Ascending aorta (tissue), 2 donors: Measurements from ENCODE around the gene NOXA1. TPM values are rescaled to one million over a fixed set of nuclear protein-coding genes. Genes with fewer than 3 reads are reported as not detected.

Experiments
- DNase-seq, 2 donors: peaks; one replicate each; pipeline ENCODE4 v3.0.0-alpha.2; 2019; ENCODE audit warnings: low spot score in 2 of 2
- H3K27ac ChIP-seq, 2 donors: fragments of 200-600 bp; sonication (generic); one replicate each; pipeline ENCODE4 v1.5.1; 2016 to 2017; ENCODE audit warnings: mild to moderate bottlenecking in 1 of 2
- H3K27me3 ChIP-seq: fragments of 200-600 bp; sonication (generic); one replicate; pipeline ENCODE4 v1.5.1; 2017
- H3K36me3 ChIP-seq, 2 donors: fragments of 200-600 bp; sonication (generic); one replicate each; pipeline ENCODE4 v1.5.1; 2016
- H3K4me1 ChIP-seq, 2 donors: fragments of 200-600 bp; sonication (generic); one replicate each; pipeline ENCODE4 v1.5.1; 2016 to 2017; ENCODE audit warnings: mild to moderate bottlenecking in 1 of 2
- H3K4me3 ChIP-seq, 2 donors: fragments of 200-600 bp; sonication (generic); one replicate each; pipeline ENCODE4 v1.5.1; 2016 to 2017; ENCODE audit warnings: mild to moderate bottlenecking in 1 of 2
- H3K9me3 ChIP-seq, 2 donors: fragments of 200-600 bp; sonication (generic); one replicate each; pipeline ENCODE4 v1.5.1; 2016
- CTCF ChIP-seq, 3 experiments: fragments of 200-600 bp in 2 of 3; fragments of 450-650 bp in 1 of 3; sonication (generic) in 2 of 3; IDR thresholded peaks; one replicate each; pipeline ENCODE4 v1.5.1; 2016 to 2019; ENCODE audit warnings: antibody characterized with exemption in 3 of 3, mild to moderate bottlenecking in 1 of 3, moderate library complexity in 1 of 3
- intact Hi-C: fragments of 100-400 bp; cut with DNase I; formaldehyde crosslinking; loops from one replicate; pipeline ENCODE4 v1.15.1; 2023
- total RNA-seq: library from RNA; depleted of rRNA; stranded (reverse); fragments of >200 nt; gene quantifications from one replicate; pipeline ENCODE4 v1.1.0, GENCODE V29; 2016

NOXA1 gene
- total RNA-seq, 1 donor from 2014 or later: 6.9 TPM

GRCh38 chr9:137435980-137436760 lies 13.0 kb downstream of the NOXA1 start:
- H3K4me1 ChIP-seq: peaks cover 6 to 8% of the 10 kb centered on the region in 2 donors
- H3K27me3 ChIP-seq: peaks cover under 1% of the 10 kb centered on the region
- peak in 1 of 2 donors; percentile 87 for DNase-seq
- no peaks in the 10 kb centered on the region for H3K9me3 ChIP-seq
- no peak overlapping the region for H3K4me3 ChIP-seq
- no peaks in the 10 kb centered on the region for H3K36me3 ChIP-seq
- no peak overlapping the region for H3K27ac ChIP-seq
- TF ChIP-seq CTCF (IDR thresholded peaks at IDR 0.05): no peak
- intact Hi-C loops: no loop called here

GRCh38 chr9:137436761-137437600 lies 13.8 kb downstream of the NOXA1 start:
- H3K27me3 ChIP-seq: peaks cover 3% of the 10 kb centered on the region
- no peak overlapping the region for H3K27ac ChIP-seq
- H3K9me3 ChIP-seq: no peaks in the 10 kb centered on the region
- no peak overlapping the region for H3K4me3 ChIP-seq
- intact Hi-C loops: no loop called here
- peaks cover 6 to 13% of the 10 kb centered on the region in 2 donors for H3K4me1 ChIP-seq
- TF ChIP-seq CTCF (IDR thresholded peaks at IDR 0.05): no peak
- no peaks in the 10 kb centered on the region for H3K36me3 ChIP-seq
- no peak for DNase-seq

- no peaks in the 10 kb centered on the region for H3K36me3 ChIP-seq
- no peak overlapping the region for H3K4me3 ChIP-seq
- no peak for DNase-seq
- peaks cover 3% of the 10 kb centered on the region for H3K27me3 ChIP-seq
- intact Hi-C loops: no loop called here
- TF ChIP-seq CTCF (IDR thresholded peaks at IDR 0.05): no peak
- peaks cover 6 to 13% of the 10 kb centered on the region in 2 donors for H3K4me1 ChIP-seq
- no peaks in the 10 kb centered on the region for H3K9me3 ChIP-seq
- no peak overlapping the region for H3K27ac ChIP-seq
Observed at GRCh38 chr9:137437691-137438590, 14.7 kb downstream of the NOXA1 start.

GRCh38 chr9:137438591-137439157 lies 15.5 kb downstream of the NOXA1 start:
- peaks cover 3% of the 10 kb centered on the region for H3K27me3 ChIP-seq
- H3K9me3 ChIP-seq: no peaks in the 10 kb centered on the region
- no peak for TF ChIP-seq CTCF (IDR thresholded peaks at IDR 0.05)
- no peak overlapping the region for H3K4me3 ChIP-seq
- H3K36me3 ChIP-seq: no peaks in the 10 kb centered on the region
- peaks cover 6 to 13% of the 10 kb centered on the region in 2 donors for H3K4me1 ChIP-seq
- no peak for DNase-seq
- intact Hi-C loops: no loop called here
- no peak overlapping the region for H3K27ac ChIP-seq

- peaks cover 6 to 13% of the 10 kb centered on the region in 2 donors for H3K4me1 ChIP-seq
- TF ChIP-seq CTCF (IDR thresholded peaks at IDR 0.05): no peak
- DNase-seq: no peak
- no peak overlapping the region for H3K27ac ChIP-seq
- H3K9me3 ChIP-seq: no peaks in the 10 kb centered on the region
- no peaks in the 10 kb centered on the region for H3K36me3 ChIP-seq
- intact Hi-C loops: no loop called here
- H3K27me3 ChIP-seq: peaks cover 3% of the 10 kb centered on the region
- no peak overlapping the region for H3K4me3 ChIP-seq
Observed at GRCh38 chr9:137439158-137439714, 16.0 kb downstream of the NOXA1 start.
